Measurements from ENCODE around the gene STXBP6. TPM values are rescaled to one million over a fixed set of nuclear protein-coding genes. Genes with fewer than 3 reads are reported as not detected.

The STXBP6 gene
- total RNA-seq, 1 experiment from 2014 or later, result 12.3 TPM

DNA sequence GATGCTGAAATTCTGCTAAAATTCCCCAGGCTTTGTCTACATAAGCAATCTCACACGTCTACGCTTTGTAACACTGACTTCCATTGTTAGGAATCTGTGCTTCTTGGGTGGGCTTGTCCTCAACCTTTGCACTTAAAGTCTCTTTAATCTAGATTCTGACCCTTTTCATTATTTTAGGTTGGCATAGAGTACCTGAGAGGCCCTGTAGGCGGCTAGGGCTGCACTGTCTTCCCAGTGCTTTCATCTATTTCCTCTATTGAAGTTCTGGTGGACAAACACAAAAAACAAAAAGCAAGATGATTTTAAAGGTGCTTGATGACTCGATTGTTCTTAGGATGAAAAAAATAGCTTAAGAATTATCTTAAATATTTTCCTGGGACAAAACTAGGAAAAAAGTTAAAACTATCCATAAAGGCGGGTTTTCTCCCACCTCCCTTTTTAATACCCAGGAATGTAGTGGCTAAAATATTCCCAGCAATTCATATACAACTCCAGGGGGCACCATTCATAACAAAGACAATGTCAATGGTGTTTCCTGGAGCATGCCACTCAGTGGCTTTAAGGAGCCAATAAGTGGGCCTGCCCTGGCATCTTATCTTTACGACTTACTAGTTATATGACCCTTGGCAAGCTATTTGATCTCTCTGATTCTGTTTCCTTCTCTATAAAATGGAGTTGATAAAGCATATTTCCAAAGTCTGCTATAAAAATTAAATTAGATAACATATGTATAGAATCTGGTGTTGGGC lies 197.5 kb downstream of the STXBP6 start:
- H3K27me3 ChIP-seq (ENCODE audit: insufficient read depth, low read depth), result no peaks in the 10 kb centered on the region
- TF ChIP-seq, protein P1, sequence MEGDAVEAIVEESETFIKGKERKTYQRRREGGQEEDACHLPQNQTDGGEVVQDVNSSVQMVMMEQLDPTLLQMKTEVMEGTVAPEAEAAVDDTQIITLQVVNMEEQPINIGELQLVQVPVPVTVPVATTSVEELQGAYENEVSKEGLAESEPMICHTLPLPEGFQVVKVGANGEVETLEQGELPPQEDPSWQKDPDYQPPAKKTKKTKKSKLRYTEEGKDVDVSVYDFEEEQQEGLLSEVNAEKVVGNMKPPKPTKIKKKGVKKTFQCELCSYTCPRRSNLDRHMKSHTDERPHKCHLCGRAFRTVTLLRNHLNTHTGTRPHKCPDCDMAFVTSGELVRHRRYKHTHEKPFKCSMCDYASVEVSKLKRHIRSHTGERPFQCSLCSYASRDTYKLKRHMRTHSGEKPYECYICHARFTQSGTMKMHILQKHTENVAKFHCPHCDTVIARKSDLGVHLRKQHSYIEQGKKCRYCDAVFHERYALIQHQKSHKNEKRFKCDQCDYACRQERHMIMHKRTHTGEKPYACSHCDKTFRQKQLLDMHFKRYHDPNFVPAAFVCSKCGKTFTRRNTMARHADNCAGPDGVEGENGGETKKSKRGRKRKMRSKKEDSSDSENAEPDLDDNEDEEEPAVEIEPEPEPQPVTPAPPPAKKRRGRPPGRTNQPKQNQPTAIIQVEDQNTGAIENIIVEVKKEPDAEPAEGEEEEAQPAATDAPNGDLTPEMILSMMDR (conservative IDR thresholded peaks at IDR 0.05), result no peak
- TF ChIP-seq EZH2 (IDR thresholded peaks at IDR 0.05; ENCODE audit: low read depth), result no peak
- no peaks in the 10 kb centered on the region for H3K36me3 ChIP-seq (ENCODE audit: low read depth)
- POLR2A ChIA-PET (ENCODE audit: unreplicated experiment), result interaction anchor here (0.6 kb wide), 2 partner anchors 159 to 162 kb away, joined by 3 to 5 read pairs; no protein-coding TSS in a partner anchor
- intact Hi-C loops (cut with micrococcal nuclease; ENCODE audit: unreplicated experiment), result no loop called here
- H3K9me3 ChIP-seq (ENCODE audit: insufficient read depth, low read depth), result no peaks in the 10 kb centered on the region
- H3K9me2 ChIP-seq (ENCODE audit: insufficient read depth), result no peaks in the 10 kb centered on the region
- H3F3A ChIP-seq (ENCODE audit: insufficient read depth, low read depth), result no peaks in the 10 kb centered on the region
- no peak overlapping the region for H3K4me2 ChIP-seq
- BruUV-seq (replicated peaks), result no TSS peak
- no peaks in the 10 kb centered on the region for H3K79me2 ChIP-seq (ENCODE audit: low read depth)
- no peak overlapping the region for H3K27ac ChIP-seq
- CTCF ChIA-PET, result no interaction called here
- no peak overlapping the region for H2AFZ ChIP-seq
- no peak for DNase-seq
- H4K20me1 ChIP-seq (ENCODE audit: insufficient read depth), result no peaks in the 10 kb centered on the region
- H3K4me1 ChIP-seq (replicated peaks; ENCODE audit: insufficient read depth), result no peaks in the 10 kb centered on the region
- no peak overlapping the region for H3K4me3 ChIP-seq

DNA sequence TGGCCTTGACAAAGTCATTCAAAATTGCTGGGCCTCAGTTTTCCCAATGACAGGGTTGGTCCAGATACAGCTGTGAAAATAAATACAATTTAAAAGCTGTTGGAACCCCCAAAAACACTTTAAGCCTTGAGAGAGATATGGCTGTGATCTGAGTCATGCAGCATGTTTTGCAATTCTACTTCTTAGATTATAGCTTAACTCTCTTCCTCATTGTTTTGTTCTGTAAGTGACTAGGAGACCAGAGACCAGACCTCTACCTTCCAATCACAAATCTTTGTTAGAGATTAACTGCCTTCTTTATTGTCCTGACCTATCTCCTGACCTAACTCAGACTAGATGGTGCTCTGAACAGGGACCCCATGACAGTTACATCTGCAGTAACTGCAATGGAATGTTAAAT lies 198.1 kb downstream of the STXBP6 start:
- H3K36me3 ChIP-seq (ENCODE audit: low read depth), result no peaks in the 10 kb centered on the region
- H3K9me2 ChIP-seq (ENCODE audit: insufficient read depth), result no peaks in the 10 kb centered on the region
- BruUV-seq (replicated peaks), result no TSS peak
- DNase-seq, result peak in 1 of 2 experiments; percentile 35
- no peaks in the 10 kb centered on the region for H3K79me2 ChIP-seq (ENCODE audit: low read depth)
- H3K27ac ChIP-seq, result no peak overlapping the region
- POLR2A ChIA-PET (ENCODE audit: unreplicated experiment), result interaction anchor here (0.6 kb wide), 2 partner anchors 160 to 163 kb away, joined by 3 to 5 read pairs; no protein-coding TSS in a partner anchor
- H3F3A ChIP-seq (ENCODE audit: insufficient read depth, low read depth), result no peaks in the 10 kb centered on the region
- no peaks in the 10 kb centered on the region for H3K27me3 ChIP-seq (ENCODE audit: insufficient read depth, low read depth)
- no peaks in the 10 kb centered on the region for H3K9me3 ChIP-seq (ENCODE audit: insufficient read depth, low read depth)
- H3K4me1 ChIP-seq (replicated peaks; ENCODE audit: insufficient read depth), result no peaks in the 10 kb centered on the region
- no peak overlapping the region for H2AFZ ChIP-seq
- CTCF ChIA-PET, result no interaction called here
- no peaks in the 10 kb centered on the region for H4K20me1 ChIP-seq (ENCODE audit: insufficient read depth)
- no peak overlapping the region for H3K4me3 ChIP-seq
- intact Hi-C loops (cut with micrococcal nuclease; ENCODE audit: unreplicated experiment), result no loop called here
- H3K4me2 ChIP-seq, result no peak overlapping the region
- TF ChIP-seq EZH2 (IDR thresholded peaks at IDR 0.05; ENCODE audit: low read depth), result no peak
- TF ChIP-seq, protein P1 (conservative IDR thresholded peaks at IDR 0.05), result no peak

DNA sequence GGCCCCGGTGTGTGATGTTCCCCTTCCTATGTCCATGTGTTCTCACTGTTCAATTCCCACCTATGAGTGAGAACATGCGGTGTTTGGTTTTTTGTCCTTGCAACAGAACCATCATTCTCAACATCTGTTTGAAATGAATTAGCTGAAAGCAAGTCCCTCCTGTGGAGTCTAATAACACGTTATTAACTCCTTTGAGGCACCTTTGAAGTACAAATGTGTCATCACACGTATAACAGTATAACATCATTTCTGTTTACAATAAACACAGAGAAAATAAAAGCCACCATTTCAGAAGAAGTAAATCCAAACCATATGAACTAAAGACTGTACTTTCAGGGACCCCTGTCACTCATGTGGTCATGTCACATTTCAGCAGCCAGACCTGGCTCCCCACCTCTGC lies 198.5 kb downstream of the STXBP6 start:
- Histone ChIP-seq H3F3A (ENCODE audit: insufficient read depth, low read depth) (no peaks in the 10 kb centered on the region), H3K4me3 (no peak overlapping the region), H3K4me1 (replicated peaks; ENCODE audit: insufficient read depth) (no peaks in the 10 kb centered on the region), H3K27me3 (ENCODE audit: insufficient read depth, low read depth) (no peaks in the 10 kb centered on the region), H3K9me2 (ENCODE audit: insufficient read depth) (no peaks in the 10 kb centered on the region), H4K20me1 (ENCODE audit: insufficient read depth) (no peaks in the 10 kb centered on the region), H3K36me3 (ENCODE audit: low read depth) (no peaks in the 10 kb centered on the region), H3K4me2 (no peak overlapping the region), H3K79me2 (ENCODE audit: low read depth) (no peaks in the 10 kb centered on the region), H2AFZ (no peak overlapping the region), H3K9me3 (ENCODE audit: insufficient read depth, low read depth) (no peaks in the 10 kb centered on the region), H3K27ac (no peak overlapping the region)
- CTCF ChIA-PET, result no interaction called here
- DNase-seq, result no peak
- POLR2A ChIA-PET (ENCODE audit: unreplicated experiment), result no interaction called here
- intact Hi-C loops (cut with micrococcal nuclease; ENCODE audit: unreplicated experiment), result no loop called here
- TF ChIP-seq, protein P1 (conservative IDR thresholded peaks at IDR 0.05), result no peak
- TF ChIP-seq EZH2 (IDR thresholded peaks at IDR 0.05; ENCODE audit: low read depth), result no peak
- no TSS peak for BruUV-seq (replicated peaks)

Data from PC-9 (cell line).